ENCODE measurements around the gene SLC30A2.

SLC30A2 gene

DNA sequence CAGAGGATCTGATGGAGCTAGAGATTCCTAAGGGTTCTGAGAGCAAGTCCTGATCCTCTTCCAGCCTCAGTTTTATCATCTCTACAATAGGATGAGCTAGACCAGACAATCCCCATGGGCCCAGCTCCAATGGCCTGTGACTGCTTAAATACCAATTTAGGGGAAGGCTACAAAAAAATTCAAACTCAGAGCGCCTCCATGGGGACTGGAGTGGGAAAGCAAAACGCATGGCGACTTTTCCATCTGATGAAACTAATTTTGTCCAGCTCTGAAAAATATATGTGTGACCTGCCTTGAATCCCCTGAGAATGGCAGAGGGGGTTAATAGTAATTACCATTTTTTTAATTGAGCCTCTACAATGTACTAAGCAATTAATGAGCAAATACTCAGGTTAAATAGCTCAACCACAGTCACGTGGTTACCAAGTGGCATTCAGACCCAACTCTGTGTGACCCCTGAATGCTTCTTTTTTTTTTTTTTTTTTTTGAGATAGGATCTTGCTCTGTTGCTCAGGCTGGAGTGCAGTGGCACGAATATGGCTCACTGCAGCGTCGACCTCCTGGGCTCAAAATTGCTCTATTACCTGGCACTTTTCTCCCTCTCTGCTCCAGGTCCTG, 15.9 kb downstream of the SLC30A2 start:
- TF ChIP-seq, protein P1, sequence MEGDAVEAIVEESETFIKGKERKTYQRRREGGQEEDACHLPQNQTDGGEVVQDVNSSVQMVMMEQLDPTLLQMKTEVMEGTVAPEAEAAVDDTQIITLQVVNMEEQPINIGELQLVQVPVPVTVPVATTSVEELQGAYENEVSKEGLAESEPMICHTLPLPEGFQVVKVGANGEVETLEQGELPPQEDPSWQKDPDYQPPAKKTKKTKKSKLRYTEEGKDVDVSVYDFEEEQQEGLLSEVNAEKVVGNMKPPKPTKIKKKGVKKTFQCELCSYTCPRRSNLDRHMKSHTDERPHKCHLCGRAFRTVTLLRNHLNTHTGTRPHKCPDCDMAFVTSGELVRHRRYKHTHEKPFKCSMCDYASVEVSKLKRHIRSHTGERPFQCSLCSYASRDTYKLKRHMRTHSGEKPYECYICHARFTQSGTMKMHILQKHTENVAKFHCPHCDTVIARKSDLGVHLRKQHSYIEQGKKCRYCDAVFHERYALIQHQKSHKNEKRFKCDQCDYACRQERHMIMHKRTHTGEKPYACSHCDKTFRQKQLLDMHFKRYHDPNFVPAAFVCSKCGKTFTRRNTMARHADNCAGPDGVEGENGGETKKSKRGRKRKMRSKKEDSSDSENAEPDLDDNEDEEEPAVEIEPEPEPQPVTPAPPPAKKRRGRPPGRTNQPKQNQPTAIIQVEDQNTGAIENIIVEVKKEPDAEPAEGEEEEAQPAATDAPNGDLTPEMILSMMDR (IDR thresholded peaks at IDR 0.05; ENCODE audit: low read length, missing control alignments): peak; percentile 8
- no peak for DNase-seq (ENCODE audit: low read depth)
- no peak overlapping the region for H3K4me3 ChIP-seq (replicated peaks; ENCODE audit: low read depth, low read length)

DNA sequence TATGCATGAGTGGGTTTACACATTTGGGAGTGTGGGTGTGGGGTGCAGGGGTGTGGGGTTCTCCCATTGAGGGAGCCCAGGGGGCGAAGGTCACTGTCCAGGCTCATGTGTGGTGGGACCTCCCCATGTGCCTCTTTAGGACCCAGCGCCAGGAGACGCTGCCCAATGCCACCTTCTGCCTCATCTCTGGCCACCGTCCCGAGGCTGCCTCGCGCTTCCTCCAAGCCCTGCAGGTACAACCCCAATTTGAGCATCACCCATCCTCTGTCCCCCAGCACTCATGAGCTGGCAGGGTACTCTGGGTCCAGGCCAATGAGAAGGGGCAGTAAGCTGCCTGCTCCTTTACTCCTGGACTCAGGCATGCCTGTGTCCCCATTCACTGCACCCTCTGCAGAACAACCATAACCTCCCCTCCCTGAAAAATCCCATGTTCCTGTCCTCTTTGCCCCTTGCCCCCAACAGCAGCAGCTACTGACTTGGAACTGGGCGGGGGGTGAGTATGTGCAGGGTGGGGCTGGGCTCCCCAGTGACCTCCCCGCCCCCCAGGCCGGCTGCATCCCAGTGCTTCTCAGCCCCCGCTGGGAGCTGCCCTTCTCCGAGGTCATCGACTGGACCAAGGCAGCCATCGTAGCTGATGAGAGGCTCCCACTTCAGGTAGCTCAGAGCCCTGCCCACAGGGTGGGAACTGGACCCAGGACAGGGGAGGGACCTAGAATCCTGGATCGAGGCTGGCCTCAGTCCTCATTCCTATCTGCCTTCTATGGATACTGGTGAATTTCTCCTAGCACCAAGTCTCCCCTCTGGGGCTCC, 16.7 kb downstream of the SLC30A2 start:
- DNase-seq (ENCODE audit: low read depth): no peak
- H3K4me3 ChIP-seq (replicated peaks; ENCODE audit: low read depth, low read length): no peak overlapping the region
- TF ChIP-seq, protein P1 (IDR thresholded peaks at IDR 0.05; ENCODE audit: low read length, missing control alignments): no peak

DNA sequence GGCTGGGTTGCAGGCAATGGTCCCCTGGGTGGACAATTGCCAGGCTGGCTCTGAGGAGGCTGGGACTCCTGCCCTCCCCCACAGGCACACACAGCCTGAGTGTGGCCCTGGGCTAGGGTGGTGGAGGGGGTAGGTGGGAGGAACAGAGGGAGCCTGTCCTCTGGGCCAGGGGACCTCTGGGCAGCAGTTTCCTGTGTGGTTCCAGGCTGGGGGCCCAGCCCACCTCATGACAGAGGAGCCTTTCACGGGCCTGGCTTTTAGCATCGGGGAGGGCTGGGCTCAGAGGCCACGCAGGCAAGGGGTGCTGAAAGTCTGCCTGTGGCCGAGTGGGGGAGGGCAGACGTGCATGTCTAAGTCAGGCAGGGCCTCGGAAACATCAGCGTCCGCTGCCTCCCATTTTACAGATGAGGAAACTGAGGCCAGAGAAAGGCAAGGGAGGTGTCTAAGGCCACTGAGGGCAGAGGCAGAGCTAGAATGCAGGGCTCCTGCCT, 17.4 kb downstream of the SLC30A2 start:
- DNase-seq (ENCODE audit: low read depth): no peak
- no peak overlapping the region for H3K4me3 ChIP-seq (replicated peaks; ENCODE audit: low read depth, low read length)
- TF ChIP-seq, protein P1 (IDR thresholded peaks at IDR 0.05; ENCODE audit: low read length, missing control alignments): no peak

DNA sequence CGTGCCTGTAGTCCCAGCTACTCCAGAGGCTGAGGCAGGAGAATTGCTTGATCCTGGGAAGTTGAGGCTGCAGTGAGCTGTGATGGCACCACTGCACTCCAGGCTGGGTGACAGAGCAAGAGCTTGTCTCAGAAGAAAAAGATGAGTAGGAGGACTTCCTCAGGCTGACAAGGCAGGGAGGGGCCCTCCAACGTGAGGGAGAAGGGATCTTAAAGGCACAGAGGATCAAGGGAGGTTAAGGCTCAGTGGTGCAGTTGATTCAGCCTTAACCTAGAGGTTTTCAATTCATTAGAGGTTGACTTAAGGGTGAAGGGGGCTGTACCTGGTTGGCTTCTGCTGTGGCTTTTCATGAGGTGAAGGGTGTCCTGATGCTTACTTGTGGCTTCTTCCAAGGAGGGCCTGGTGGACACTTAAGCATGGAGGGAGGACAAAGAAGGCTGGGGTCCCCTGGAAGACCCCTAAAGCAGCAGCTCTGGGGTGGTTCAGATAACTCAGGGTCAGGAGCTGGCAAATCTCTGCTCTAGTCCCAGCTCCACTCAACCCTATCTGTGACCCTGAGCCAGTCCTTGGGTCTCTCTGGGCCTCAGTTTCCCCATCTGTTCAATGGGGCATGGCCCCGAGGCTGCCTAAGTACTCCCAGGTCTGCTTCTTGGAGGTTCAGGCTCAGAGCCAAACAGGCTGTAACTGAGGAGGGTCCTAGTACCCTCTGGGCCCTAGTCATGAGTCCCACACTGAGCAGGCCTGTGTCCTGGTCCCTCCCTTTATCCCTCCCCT, 18.0 kb downstream of the SLC30A2 start:
- no peak for DNase-seq (ENCODE audit: low read depth)
- TF ChIP-seq, protein P1 (IDR thresholded peaks at IDR 0.05; ENCODE audit: low read length, missing control alignments): no peak

DNA sequence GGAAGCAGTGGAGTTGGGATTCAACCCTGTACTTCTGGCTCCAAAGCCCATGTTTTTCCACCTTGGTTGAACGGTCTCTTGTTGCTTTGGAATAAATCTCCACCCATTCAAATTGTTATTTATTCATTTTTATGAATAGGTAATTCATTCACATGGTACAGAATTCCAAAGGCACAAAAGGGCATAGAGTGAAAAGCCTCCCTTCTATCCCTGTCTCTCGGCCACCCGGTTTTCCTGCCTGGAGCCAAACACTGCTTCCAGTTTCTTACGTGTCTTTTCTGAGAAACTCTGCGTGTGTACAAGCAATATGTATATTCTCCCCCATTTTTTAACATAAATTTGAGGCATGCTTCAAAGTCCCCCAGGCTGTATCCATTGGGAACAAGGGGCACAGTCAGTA, 20.4 kb downstream of the SLC30A2 start:
- no peak for DNase-seq (ENCODE audit: low read depth)
- TF ChIP-seq, protein P1 (IDR thresholded peaks at IDR 0.05; ENCODE audit: low read length, missing control alignments): no peak
- no peak overlapping the region for H3K4me3 ChIP-seq (replicated peaks; ENCODE audit: low read depth, low read length)

More for the DNA sequence above, 18.0 kb downstream of the SLC30A2 start:
- H3K4me3 ChIP-seq (replicated peaks; ENCODE audit: low read depth, low read length): no peak overlapping the region

DNA sequence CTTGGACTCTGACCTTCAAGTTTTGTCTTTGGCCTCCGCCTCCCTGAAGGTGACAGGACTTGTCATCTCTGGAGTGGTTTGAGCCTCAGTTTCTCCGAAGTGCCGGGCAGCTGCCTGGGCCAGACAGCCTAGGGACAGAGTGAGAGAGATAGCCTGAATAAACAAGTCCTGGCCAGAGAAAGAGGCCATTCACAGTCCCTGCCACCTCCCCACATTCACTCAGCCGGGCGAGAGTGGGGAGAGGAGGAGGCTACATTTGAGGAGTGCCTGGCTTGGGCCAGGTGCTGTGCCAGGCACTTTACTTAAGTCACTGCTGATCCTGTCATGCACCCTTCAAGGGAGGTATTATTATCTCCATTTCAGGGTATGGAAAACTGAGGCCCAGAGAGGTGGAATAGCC, 20.9 kb downstream of the SLC30A2 start:
- no peak overlapping the region for H3K4me3 ChIP-seq (replicated peaks; ENCODE audit: low read depth, low read length)
- TF ChIP-seq, protein P1 (IDR thresholded peaks at IDR 0.05; ENCODE audit: low read length, missing control alignments): no peak
- DNase-seq (ENCODE audit: low read depth): no peak

Data from fibroblast of pulmonary artery (primary cell).